ENCODE measurements around the gene PROZ.

The PROZ gene

DNA sequence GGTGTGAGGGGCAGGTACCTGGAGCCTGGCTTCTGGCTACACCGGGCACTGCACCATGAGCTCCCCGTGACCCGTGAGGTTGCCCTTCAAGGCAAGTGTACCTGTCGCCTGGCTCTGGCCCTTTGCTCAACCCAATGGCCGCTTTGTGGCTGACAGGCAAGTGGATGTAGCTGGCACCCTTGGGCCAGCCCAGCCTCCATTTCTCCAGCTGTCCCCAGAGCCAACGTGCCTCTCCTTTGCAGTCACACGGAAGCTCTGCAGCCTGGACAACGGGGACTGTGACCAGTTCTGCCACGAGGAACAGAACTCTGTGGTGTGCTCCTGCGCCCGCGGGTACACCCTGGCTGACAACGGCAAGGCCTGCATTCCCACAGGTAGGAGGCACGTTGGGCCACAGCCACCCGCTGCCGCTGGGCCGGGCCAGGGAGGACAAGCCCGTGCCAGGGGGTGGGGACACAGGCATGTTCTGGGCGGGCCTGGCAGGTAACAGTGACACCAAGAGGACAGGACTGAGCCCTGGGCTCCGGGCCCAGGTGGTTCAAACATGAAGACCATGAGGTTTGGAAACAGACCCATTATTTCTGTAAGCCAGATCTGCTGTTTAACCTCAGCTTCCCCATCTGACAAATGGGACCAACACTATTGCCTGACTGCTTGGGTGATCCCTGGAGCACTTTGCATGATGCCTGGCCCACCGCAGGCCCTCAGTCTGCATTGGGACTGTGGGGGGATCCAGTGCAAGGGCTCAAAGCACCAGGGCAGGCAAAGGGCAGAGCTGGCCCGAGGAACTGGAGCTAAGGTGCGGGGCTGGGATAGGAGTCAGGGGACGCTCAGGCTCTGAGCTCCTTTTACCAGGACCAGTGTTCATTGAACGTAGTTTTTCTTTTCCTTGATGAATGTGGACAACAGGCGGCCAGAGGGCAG lies 17.5 kb upstream of the PROZ start:
- no peak for DNase-seq (ENCODE audit: low read depth in 3 of 3)

DNA sequence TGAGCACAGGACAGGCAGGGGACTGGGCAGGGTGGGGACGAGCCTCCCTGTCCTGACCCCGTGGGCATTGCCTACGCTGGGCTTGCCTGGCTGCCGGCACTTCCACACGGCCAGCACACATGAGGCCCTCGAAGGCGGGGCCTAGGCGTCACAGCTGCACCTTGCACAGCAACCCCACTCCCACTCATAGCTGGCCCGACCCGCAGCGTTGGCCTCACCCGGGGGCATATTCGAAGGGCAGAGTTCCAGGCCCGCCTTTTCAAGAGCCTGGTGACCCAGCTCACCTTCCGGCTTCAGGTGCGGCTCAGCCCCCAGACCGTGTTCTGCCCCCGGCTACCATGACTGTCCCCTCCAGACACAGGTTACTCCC lies 16.9 kb upstream of the PROZ start:
- DNase-seq (ENCODE audit: low read depth in 3 of 3): no peak

DNA sequence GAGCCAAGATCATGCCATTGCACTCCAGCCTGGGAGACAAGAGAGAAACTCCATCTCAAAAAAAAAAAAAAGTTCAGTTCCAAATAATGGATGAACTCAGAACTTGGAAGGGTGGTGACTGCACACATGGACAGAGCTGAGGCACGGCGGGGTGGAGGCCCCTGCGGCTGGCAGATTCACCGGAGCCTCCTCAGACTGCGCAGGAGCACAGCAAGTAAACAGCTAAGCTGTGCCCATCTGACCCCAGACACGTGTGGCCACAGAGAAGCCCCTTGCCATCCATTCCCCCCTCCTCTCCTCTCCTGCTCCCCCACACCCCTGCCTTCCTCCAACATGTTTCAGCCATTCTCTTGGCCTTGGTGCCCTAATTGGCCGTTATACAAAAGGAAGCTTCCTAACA lies 15.6 kb upstream of the PROZ start:
- DNase-seq (ENCODE audit: low read depth in 3 of 3): no peak

DNA sequence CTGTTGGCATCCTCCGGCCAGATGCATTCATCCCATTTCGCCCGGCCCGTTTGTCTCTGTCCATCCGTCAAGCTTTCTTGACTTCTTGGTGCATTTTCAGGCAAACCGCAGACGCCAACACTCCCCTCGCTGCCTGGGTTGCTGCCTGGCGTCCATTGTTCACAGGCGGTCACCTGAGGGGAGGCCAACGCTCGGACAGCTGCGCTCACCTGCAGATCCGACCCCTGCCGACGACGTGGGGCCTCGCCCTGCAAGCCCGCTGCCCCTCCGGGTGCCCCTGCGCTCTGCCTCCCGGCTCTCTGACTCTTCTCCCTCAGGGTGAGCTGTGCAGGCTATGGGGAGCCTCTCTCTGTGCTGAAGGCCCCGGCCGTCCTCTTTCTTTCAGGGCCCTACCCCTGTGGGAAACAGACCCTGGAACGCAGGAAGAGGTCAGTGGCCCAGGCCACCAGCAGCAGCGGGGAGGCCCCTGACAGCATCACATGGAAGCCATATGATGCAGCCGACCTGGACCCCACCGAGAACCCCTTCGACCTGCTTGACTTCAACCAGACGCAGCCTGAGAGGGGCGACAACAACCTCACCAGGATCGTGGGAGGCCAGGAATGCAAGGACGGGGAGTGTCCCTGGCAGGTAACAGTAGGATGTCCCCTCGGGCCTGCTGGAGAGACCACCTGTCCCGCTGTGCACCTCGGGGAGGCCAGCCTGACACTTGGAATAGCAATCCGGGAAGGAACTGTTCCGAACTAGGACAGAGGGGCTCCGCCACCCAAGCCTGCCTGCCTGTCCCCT lies 14.8 kb upstream of the PROZ start:
- DNase-seq (ENCODE audit: low read depth in 3 of 3): no peak

DNA sequence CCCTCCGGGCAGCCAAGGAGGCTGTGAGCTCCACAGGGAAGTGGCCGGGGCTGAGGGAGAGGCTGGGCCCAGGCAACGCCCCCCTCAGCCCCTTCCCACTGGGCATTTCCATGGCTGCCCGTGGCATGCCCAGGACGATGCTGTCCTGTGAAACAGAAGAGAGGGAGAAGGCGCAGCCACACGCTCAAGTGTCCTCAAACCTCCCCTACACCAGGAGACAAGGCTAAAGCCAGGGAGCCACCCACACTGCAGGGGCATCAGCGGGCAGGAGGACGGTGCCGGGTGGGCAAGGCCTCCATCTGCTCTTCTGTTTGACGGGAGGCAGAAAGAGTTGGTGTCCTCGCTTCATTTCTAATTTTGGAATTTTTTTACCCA lies 14.2 kb upstream of the PROZ start:
- no peak for DNase-seq (ENCODE audit: low read depth in 3 of 3)

DNA sequence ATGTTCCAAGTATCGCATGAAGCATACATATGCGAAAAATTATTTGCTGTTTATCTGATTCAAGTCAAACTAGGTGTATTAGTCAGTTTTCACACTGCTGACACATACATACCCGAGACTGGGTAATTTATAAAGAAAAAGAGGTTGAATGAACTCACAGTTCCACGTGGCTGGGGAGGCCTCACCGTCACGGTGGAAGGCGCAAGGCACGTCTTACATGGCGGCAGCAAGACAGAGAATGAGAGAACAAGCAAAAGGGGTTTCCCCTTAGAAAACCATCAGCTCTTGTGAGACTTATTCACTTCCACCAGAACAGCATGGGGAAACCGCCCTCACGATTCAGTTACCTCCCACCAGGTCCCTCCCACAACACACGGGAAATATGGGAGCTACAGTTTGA lies 13.0 kb upstream of the PROZ start:
- DNase-seq (ENCODE audit: low read depth in 3 of 3): peak in 2 of 3 donors; percentile 24 to 72

DNA sequence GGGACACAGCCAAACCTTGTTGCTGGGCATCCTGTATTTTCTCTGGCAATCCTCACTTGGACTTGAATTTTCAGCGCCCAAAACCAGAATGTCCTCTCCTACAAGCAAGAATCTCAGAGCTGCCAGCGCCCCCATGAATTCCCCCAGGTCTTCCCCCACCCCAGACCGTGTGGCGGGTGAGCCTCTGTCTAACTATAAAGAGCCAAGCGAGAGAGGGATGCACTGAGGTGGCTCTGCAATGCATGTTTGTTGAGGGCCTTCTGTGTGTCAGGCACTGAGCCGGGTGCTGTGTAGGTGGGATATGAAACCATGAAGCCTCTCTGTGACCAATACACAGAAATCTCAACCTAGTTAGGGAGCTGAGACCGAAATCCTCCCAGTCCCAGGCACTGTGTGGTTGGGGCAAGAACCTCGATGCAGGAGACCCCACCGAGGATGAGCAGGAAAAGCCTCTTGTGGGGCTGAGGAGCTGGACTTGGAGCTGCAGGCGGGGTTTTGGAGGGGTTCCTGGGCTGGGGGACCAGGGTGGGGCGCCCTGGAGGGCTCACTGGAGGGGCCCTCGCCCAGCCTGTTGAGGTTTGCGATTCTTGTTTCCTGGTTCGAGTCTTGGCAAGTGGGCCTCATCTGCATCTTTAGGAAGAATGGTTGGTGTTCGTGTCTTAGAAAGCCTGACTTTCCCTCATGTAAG lies 12.4 kb upstream of the PROZ start:
- DNase-seq (ENCODE audit: low read depth in 3 of 3): no peak

DNA sequence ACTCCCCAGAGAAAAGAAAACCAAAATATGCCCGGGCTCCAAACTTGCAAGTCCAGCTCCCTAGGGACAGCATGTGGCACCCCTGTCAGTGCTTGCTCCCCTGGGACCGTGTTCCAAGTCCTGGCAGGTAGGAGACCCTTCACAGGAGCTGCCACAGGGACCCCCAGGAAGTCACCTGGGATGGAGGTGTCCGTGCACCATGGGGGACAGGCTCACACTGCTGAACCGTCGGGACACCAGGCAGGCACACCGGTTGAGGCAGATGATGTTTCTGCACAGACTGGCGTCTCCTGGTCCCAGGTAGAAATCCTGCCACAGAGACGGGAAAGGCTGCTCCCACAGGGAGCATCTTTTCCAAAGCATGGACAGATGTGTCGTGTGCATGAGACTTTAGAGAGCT lies 11.7 kb upstream of the PROZ start:
- no peak for DNase-seq (ENCODE audit: low read depth in 3 of 3)

DNA sequence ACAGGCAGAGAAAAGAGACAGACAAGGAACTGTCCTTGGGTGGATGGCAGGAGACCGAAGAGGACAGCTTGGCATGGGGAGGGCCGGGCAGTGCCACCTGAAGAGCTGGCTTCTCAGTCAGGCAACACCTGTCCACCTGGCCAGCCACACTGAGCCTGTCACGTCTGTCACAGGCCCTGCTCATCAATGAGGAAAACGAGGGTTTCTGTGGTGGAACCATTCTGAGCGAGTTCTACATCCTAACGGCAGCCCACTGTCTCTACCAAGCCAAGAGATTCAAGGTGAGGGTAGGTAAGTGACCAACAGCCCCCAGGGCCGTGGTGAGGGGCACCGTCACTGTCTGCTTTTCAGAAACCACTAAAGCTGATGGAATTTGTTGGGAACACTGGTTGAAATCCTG lies 11.2 kb upstream of the PROZ start:
- no peak for DNase-seq (ENCODE audit: low read depth in 3 of 3)

DNA sequence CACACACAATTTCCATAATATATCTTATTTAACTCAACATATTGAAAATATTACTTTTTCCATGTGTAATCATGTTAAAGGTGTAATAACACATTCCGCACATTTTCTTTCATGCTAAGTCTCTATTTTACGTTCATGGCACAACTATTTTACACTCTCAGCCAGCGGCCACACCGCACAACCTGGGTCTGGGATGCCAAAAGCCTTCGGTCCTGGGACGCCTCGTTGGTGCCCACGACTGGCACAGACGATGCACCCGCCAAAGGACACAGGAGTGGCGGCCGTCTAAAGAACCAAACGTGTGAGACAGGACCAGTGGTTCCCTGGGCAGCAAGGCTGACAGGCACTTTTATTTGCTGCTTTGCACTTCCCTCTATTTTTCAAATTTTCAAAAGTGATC lies 10.0 kb upstream of the PROZ start:
- DNase-seq (ENCODE audit: low read depth in 3 of 3): no peak

DNA sequence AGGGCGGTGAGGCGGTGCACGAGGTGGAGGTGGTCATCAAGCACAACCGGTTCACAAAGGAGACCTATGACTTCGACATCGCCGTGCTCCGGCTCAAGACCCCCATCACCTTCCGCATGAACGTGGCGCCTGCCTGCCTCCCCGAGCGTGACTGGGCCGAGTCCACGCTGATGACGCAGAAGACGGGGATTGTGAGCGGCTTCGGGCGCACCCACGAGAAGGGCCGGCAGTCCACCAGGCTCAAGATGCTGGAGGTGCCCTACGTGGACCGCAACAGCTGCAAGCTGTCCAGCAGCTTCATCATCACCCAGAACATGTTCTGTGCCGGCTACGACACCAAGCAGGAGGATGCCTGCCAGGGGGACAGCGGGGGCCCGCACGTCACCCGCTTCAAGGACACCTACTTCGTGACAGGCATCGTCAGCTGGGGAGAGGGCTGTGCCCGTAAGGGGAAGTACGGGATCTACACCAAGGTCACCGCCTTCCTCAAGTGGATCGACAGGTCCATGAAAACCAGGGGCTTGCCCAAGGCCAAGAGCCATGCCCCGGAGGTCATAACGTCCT lies 9.4 kb upstream of the PROZ start:
- DNase-seq (ENCODE audit: low read depth in 3 of 3): no peak

DNA sequence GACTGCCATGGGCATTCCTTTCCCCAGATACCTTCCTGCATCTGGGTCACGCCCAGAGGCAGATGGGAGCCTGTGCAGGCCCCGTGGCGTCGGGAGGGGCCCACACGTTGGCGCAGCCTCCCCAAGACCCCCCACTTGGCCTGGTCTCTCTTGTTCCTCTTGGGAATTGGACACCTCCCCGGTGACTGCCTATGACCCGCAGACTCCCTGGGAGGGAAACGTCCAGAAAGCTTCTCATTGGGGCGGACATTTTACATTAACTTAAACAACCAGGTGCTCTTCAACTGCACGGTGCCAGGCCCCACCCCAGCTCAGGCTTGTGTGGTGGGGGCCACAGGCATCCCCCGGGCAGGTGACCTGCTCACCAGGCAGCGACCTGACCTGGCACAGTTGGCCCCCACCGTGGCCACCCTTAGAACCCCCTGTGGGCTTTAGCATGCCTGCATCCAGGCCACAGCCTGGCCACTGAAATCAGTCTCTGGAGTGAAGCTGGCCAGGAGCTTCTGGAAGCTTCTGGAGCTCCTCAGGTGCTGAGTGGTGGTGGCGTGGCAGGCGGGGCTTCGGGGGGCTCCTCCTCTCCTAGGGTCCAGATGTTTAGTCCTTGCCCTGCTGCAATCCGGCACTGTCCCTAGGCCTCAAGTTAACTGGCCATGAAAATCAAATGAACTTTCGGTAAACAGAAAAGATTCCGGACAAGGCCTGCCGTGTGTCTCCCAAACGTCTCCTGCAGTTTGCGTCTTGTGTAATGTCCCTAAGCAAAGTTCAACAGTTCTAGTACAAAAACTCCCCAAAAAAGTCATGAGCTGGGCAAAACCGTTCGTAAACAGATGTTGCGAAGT lies 8.5 kb upstream of the PROZ start:
- no peak for DNase-seq (ENCODE audit: low read depth in 3 of 3)

DNA sequence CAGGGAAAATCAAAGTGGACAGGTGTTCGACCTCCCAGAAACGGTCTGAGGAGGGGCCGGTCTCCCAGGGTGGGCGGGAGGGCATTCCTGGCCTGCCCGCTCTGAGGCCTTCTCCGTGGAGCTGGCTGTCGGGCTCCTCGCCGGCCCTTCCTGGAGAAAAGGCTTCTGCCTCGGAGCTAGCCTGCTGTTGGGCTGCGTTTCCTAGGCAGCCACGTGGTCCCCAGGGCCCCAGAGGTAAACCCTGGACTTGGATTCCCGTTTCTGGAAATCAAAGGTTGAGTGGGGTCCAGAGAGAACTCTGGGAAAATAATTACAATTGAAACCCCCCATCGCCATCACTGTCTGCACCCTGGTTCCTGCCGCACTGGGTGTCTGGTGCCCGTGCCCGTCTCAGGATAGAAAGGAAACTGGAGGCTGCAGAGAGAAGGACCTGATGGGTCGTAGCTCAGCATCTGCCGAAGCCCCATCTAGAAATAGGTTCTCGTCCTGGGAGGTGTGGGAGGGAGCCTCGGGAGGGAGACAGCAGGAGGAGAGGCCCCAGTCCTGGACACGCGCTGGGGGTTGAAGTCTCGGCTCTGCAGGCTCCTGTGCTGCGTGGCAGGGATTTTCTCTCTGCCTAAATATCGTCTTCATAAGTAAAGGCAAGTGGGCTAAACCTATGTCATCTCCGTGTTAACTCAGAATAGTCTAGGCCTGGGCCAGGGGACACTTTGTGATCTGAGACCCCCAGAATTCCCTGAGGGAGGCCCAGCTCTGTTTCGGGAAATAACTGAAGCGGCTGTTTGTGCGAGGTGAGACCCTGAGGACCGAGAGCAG lies 7.7 kb upstream of the PROZ start:
- no peak for DNase-seq (ENCODE audit: low read depth in 3 of 3)

DNA sequence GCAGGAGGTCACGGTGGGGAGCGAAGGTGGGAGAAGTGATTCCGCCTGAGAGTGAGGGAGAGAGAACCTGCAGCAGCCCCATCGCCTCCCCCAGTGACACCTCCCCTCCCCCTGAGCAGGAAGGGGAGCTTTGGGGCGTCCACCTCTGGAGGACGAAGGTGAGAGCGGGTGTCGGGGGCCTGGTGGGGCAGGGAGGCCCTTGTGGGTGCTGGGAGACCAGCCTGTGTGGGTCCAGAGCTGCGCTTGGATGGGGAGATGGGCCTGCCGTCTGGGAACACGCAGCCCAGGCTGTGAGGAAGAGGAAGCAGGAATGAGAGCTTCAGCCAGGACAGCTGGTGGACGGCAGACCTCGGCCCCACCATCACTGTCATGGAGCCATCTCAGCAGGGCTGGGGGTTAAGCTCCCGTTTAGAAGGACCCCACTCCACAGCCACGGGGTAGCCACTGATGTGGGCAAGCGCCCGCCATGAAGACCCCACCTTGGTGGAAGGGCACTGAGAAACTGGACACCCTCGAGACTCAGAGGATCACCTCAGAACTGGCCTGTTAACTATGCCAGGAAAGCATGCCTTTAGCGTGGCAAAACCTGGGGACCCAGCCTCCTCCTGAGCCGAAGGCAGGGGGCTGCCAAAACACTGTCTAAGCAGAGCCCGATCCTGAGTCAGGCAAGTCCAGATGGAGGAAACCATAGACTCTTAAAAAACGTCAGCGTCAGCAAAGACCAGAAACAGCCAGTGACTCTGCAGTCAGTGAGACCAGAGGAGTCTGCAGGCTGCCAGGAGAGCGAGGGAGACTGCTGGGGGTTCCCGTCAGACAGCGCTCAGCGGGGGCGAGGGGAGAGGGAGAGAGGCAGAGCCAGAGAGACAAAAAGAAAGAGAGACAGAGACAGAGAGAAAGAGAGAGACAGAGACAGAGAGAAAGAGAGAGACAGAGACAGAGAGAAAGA lies 6.4 kb upstream of the PROZ start:
- no peak for DNase-seq (ENCODE audit: low read depth in 3 of 3)

DNA sequence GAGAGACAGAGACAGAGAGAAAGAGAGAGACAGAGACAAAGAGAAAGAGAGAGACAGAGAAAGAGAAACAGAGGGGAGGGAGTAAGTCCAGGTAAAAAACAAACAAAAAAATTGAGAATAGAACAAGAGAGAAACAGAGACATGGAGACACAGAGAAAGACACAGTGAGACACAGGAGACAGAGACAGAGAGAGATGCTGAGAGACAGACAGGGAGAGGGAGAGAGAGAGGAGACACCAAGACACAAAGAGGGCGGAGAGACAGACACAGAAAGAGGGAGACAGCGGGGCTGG lies 5.8 kb upstream of the PROZ start:
- DNase-seq (ENCODE audit: low read depth in 3 of 3): no peak

DNA sequence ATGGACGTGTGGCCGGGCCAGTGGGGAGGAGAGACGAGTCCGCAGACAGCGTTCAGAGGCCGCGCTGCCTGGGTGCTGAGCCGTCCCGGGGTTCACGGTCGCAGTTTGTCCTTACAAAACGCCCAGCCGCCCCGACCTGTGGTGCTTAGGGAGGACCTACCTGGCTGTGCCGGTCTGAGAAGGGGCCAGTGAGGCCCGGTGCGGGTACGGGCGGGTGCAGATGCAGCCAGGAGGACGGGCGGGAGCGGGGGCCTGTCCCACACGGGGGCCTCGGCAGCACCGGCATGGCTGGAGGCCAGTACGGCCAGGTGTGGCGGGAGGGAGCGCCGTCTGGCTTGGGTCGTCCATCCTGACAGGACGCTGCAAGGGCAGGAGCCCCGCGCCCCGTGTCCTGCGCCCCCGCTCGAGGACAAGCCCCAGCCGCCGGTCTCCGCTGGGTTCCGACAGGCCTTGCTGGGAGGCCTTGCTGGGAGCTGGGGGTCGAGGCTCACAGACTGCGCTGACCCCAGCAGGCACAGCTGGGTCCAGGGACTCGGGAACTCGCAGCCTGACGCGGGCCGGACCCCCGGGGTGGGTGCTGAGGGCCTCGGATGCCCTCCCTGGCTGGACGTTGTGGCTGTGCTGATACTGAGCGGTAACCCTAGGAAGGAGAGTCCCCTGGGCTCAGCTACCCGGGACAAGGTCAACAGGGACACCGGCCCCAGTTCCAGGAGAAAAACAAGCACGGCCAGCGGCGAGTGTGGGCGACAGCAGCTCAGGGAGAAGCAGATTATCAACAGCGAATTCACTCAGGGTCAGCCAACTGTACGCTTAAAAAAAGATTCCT lies 5.3 kb upstream of the PROZ start:
- no peak for DNase-seq (ENCODE audit: low read depth in 3 of 3)

DNA sequence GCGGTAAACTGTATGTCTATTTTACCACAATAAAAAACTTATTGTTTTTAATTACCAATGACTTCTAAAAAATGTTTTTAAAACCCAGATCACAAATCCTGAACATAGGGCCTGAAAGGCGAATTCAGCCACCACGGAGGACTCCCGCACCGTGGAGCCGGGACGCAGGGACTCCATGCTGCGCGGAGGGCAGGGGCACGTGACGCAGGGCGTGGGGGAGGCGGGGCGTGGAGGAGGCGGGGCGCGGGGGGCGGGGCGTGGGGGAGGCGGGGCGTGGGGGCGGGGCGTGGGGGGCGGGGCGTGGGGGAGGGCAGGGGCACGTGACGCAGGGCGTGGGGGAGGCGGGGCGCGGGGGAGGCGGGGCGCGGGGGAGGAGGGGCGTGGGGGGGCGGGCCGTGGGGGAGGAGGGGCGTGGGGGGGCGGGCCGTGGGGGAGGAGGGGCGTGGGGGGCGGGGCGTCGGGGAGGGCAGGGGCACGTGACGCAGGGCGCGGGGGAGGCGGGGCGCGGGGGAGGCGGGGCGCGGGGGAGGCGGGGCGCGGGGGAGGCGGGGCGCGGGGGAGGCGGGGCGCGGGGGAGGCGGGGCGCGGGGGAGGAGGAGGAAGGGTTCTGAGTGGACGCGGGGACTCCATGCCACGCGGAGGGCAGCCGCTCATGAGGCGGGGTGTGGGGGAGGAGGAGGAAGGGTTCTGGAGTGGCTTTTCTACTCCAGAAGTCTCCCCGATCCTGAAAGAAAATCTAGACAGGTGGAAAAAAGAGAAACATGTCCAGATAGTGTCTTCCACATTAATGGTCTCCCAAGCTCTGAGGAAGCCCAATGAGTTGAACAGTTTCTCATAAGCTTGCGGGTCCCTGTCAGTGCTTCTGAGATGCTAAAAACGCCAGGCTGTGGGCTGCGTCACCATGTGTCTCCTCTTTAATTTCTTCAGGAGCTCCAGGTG lies 4.4 kb upstream of the PROZ start:
- peak; percentile 35 to 54 (median 45) for DNase-seq (ENCODE audit: low read depth in 3 of 3)

DNA sequence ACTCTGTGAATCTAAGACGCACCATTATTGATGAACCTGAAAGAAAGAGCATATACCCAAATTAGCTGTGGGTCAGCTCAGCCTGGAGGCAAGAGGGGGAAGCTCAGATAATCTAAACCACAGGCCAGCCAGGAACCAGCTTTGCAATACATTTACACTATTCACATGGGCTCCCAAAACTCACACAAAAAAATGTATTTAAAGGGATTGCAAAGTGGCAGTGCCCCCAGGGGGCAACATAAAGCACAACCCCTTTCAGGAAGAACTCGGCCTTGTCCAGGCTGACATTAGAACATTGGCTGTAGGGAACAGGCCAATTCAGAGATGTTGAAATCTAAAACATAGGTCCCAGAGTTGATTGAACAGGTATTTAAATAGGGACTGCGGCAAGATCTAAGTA lies 3.2 kb upstream of the PROZ start:
- no peak for DNase-seq (ENCODE audit: low read depth in 3 of 3)

Data from stimulated activated CD4-positive, alpha-beta T cell treated with anti-CD3 and anti-CD28 coated beads, TNF-alpha, amount 100 ng/mL, for 48 hours (primary cell).